Activated B cell treated with CpG ODN at 0.5 μM for 24 hours (primary cell): ENCODE results near the gene LGMN. TPM values are rescaled to one million over a fixed set of nuclear protein-coding genes. Genes with fewer than 3 reads are reported as not detected.
A peak's percentile ranks its signal among the peaks of the same experiment; 100 is the strongest.

ENCODE experiments used
- ATAC-seq: fragments of 200-7000 bp; cut with Tn5 transposase; one replicate; pipeline ENCODE4 v1.10.0; 2021; ENCODE audit warnings: low read depth, mild to moderate bottlenecking, moderate library complexity
- CTCF ChIA-PET: fragments of 350-600 bp; sonication (Branson Sonifier 250); formaldehyde crosslinking; loops from one replicate; lab custom pipeline; 2021; ENCODE audit warnings: antibody characterized with exemption; lab: Charles Lee
- POLR2A ChIA-PET: fragments of 350-600 bp; sonication (Branson Sonifier 250); formaldehyde crosslinking; loops from one replicate; lab custom pipeline; 2021; ENCODE audit warnings: antibody characterized with exemption; lab: Charles Lee
- DNase-seq: peaks from one replicate; pipeline ENCODE4 v3.0.0; 2022
- H3K27ac Mint-ChIP-seq: one replicate; pipeline ENCODE4 v1.8.0; 2020; ENCODE audit warnings: mixed read lengths
- H3K27me3 Mint-ChIP-seq: one replicate; pipeline ENCODE4 v1.8.0; 2021; ENCODE audit warnings: mixed read lengths
- H3K36me3 Mint-ChIP-seq: one replicate; pipeline ENCODE4 v1.8.0; 2021; ENCODE audit warnings: low read depth, mixed read lengths
- H3K4me1 Mint-ChIP-seq: one replicate; pipeline ENCODE4 v1.8.0; 2021; ENCODE audit warnings: mixed read lengths
- H3K4me3 Mint-ChIP-seq: one replicate; pipeline ENCODE4 v1.8.0; 2020; ENCODE audit warnings: mild to moderate bottlenecking, mixed read lengths
- H3K9me3 Mint-ChIP-seq: one replicate; pipeline ENCODE4 v1.8.0; 2020; ENCODE audit warnings: mixed read lengths
- intact Hi-C: fragments of 100-400 bp; cut with micrococcal nuclease; formaldehyde crosslinking; loops from one replicate; pipeline ENCODE4 v1.15.1; 2024
- total RNA-seq: library from RNA; stranded (reverse); gene quantifications from 2 replicates; pipeline ENCODE4 v1.2.3, GENCODE V29; 2022
- TF ChIP-seq, protein P1 (sequence below): fragments of 200-600 bp; IDR thresholded peaks from one replicate; pipeline ENCODE4 v1.8.0; 2022; ENCODE audit warnings: antibody characterized with exemption, mild to moderate bottlenecking

LGMN gene
- total RNA-seq, 1 donor from 2014 or later = 11.8 TPM

DNA sequence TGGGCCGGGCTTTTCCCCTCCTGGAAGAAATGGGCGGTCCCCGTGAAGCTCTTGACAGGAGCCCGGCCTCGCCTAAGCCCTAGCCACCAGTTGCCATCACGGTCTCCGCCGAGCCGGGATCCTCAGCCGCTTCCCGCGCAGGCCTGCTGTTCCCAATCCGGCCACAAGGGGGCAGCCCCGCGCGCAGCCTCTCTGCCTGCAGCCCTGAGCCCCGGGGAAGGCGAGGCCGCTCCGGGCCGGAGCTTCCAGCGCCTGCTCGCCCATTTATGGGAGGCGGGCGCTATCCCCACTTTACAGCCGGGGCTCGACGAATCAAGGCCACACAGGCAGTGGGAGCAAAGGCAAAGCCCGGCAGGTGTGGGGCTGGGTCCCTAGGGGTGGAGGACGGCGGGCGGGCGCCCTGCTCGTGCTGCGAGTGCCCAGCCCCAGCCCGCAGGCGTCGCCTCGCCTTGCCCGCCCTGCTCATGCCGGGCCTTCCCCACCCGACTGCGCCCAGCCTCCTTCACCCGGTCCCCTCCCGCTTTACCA, 61.5 kb downstream of the LGMN start:
- H3K4me1 Mint-ChIP-seq = no peaks in the 10 kb centered on the region
- intact Hi-C loops = loop anchor here (1.0 kb wide), 2 partner anchors 27 to 96 kb away; no protein-coding TSS in a partner anchor
- no peak overlapping the region for H3K4me3 Mint-ChIP-seq
- no peaks in the 10 kb centered on the region for H3K27me3 Mint-ChIP-seq
- DNase-seq = peak; percentile 83
- CTCF ChIA-PET = interaction anchor here (0.8 to 3.1 kb wide), 23 partner anchors 8 to 581 kb away, joined by 3 to 24 read pairs (median 4); partner anchors contain the start of genes ATXN3 and CPSF2
- peak; percentile 90 for ATAC-seq
- POLR2A ChIA-PET = interaction anchor here (0.6 to 1.9 kb wide), 6 partner anchors 17 to 567 kb away, joined by 3 to 7 read pairs (median 4); no protein-coding TSS in a partner anchor
- H3K27ac Mint-ChIP-seq = no peak overlapping the region
- TF ChIP-seq, protein P1, sequence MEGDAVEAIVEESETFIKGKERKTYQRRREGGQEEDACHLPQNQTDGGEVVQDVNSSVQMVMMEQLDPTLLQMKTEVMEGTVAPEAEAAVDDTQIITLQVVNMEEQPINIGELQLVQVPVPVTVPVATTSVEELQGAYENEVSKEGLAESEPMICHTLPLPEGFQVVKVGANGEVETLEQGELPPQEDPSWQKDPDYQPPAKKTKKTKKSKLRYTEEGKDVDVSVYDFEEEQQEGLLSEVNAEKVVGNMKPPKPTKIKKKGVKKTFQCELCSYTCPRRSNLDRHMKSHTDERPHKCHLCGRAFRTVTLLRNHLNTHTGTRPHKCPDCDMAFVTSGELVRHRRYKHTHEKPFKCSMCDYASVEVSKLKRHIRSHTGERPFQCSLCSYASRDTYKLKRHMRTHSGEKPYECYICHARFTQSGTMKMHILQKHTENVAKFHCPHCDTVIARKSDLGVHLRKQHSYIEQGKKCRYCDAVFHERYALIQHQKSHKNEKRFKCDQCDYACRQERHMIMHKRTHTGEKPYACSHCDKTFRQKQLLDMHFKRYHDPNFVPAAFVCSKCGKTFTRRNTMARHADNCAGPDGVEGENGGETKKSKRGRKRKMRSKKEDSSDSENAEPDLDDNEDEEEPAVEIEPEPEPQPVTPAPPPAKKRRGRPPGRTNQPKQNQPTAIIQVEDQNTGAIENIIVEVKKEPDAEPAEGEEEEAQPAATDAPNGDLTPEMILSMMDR = peak; percentile 89
- H3K36me3 Mint-ChIP-seq = peaks cover 54% of the 10 kb centered on the region
- H3K9me3 Mint-ChIP-seq = no peaks in the 10 kb centered on the region

DNA sequence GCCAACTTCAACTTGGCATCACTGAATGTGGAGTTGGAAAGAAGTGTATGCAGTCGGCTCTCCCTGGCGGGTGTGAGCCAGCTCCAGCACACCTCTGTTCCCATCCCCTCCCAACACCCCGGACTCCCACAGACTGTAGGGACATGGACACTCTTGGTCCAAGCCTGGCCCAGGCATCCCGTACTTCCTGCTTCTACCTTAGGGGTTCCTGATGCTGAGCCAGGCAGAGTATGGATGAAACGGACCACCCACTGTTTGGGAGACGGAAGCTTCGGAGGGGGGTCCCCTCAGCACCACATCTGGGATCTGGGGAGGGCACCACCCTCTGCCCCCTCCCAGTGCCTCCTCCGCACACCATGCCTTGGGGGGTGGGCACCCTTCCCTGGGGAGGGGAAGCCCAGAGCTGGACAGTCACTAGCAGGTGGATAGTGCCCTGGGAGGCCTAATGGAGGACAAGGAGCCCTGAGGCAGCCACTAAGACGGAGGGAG, 62.0 kb downstream of the LGMN start:
- no peak for ATAC-seq
- no peak overlapping the region for H3K27ac Mint-ChIP-seq
- H3K4me3 Mint-ChIP-seq = no peak overlapping the region

DNA sequence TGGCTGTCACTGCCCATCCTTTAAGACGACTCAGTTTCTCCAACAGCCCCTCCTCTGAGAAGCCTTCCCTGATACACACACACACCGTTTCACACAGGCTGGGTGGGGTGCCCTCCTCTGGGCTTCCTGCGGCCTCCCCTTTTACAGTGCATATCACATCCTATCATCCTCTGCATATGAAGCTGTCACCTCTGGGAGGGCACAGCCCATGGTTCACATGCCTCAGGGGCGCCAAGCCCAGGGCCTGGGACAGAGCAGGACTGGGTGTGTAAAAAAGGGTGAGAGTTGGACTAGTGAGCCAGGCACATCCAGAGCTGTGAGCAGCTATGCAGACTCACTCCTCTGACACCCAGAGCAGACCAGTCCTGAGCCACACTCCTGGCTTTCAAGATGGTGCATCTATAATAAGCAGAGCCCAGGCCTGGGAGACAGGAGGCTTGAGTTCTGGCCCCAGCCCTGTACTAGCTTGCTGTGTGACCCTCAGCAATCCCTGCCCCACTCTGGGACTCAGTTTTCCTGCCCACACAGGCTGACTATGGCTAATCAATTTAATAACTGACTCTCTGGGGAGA, 62.6 kb downstream of the LGMN start:
- intact Hi-C loops = loop anchor here (1.0 kb wide), 1 partner anchor 28 kb away; no protein-coding TSS in a partner anchor

More for the DNA sequence above, 62.0 kb downstream of the LGMN start:
- Mint-ChIP-seq H3K27me3 (no peaks in the 10 kb centered on the region), H3K4me1 (peaks cover under 1% of the 10 kb centered on the region), H3K36me3 (peaks cover 56% of the 10 kb centered on the region), H3K9me3 (no peaks in the 10 kb centered on the region)
- TF ChIP-seq, protein P1 = no peak
- no peak for DNase-seq
- CTCF ChIA-PET = interaction anchor here (0.6 to 3.1 kb wide), 23 partner anchors 8 to 580 kb away, joined by 3 to 24 read pairs (median 4); partner anchors contain the start of genes ATXN3 and CPSF2
- intact Hi-C loops = loop anchor here (1.0 kb wide), 1 partner anchor 28 kb away; no protein-coding TSS in a partner anchor
- POLR2A ChIA-PET = interaction anchor here (0.6 to 1.9 kb wide), 5 partner anchors 18 to 566 kb away, joined by 3 to 7 read pairs (median 5); no protein-coding TSS in a partner anchor

DNA sequence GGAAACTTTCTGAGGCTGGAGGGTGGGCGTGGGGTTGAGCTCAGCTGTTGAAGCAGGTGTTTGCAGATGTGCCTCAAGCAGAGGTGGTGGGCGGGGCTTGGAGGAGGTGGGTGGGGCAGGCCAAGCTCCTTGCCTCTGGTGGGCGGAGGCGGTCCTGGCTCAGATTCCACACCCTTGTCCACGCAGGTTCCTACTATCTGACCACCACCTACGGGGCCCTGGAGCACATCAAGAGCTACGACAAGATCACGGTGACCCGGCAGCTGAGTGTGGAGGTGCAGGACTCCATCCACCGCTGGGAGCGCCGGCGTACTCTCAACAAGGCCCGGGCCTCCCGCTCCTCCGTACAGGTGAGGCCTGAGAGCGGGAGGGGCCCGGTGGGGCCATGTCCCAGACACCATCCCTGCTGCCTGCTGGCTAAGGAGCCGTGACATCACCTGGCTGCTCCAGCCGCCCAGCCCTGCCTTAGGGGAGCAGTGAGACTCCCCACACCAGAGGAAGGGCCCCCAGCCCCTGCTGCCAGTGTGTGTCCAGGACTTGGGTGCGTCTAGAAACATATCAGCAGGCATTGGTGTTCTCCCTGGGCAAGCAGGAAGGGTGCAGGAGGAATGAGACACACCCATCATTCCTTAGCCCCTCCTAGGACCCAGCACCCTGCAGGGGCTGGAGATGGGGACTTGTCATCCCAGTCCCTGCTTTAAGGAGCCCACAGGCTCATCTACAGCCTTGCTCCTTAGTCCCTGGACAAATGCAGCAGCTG, 63.4 kb downstream of the LGMN start:
- H3K9me3 Mint-ChIP-seq = no peaks in the 10 kb centered on the region
- H3K4me3 Mint-ChIP-seq = no peak overlapping the region
- intact Hi-C loops = loop anchor here (5.0 kb wide), 1 partner anchor 358 kb away; no protein-coding TSS in a partner anchor
- no peak overlapping the region for H3K27ac Mint-ChIP-seq
- CTCF ChIA-PET = interaction anchor here (1.5 to 9.4 kb wide), 4 partner anchors 10 to 99 kb away, joined by 4 to 71 read pairs (median 12); no protein-coding TSS in a partner anchor
- H3K36me3 Mint-ChIP-seq = peaks cover 57% of the 10 kb centered on the region
- H3K4me1 Mint-ChIP-seq = peaks cover 10% of the 10 kb centered on the region
- no peak for DNase-seq
- no peak for ATAC-seq
- H3K27me3 Mint-ChIP-seq = no peaks in the 10 kb centered on the region
- TF ChIP-seq, protein P1 = no peak
- POLR2A ChIA-PET = interaction anchor here (1.2 kb wide), 1 partner anchor 32 kb away, joined by 5 read pairs; no protein-coding TSS in a partner anchor

More for the DNA sequence above, 62.6 kb downstream of the LGMN start:
- H3K9me3 Mint-ChIP-seq = no peaks in the 10 kb centered on the region
- CTCF ChIA-PET = interaction anchor here (0.6 to 3.1 kb wide), 19 partner anchors 9 to 580 kb away, joined by 3 to 24 read pairs (median 4); partner anchors contain the start of genes ATXN3 and CPSF2
- H3K27me3 Mint-ChIP-seq = no peaks in the 10 kb centered on the region
- POLR2A ChIA-PET = interaction anchor here (1.0 to 1.9 kb wide), 3 partner anchors 18 to 96 kb away, joined by 3 to 7 read pairs (median 4); no protein-coding TSS in a partner anchor
- no peak for DNase-seq
- H3K4me1 Mint-ChIP-seq = peaks cover 6% of the 10 kb centered on the region
- TF ChIP-seq, protein P1 = no peak
- peaks cover 61% of the 10 kb centered on the region for H3K36me3 Mint-ChIP-seq
- H3K4me3 Mint-ChIP-seq = no peak overlapping the region
- ATAC-seq = no peak
- H3K27ac Mint-ChIP-seq = peak overlapping the region; percentile 18
